Right atrium auricular region (tissue), 2 donors: ENCODE measurements around the gene KIF5A. TPM values are rescaled to one million over a fixed set of nuclear protein-coding genes. Genes with fewer than 3 reads are reported as not detected.
"Not testable (repeated sequence)": the region's sequence is repeated elsewhere in the genome, so short reads cannot be mapped to it uniquely, and the experiment has no call there.

Experiments
- DNase-seq: peaks from one replicate; pipeline ENCODE4 v3.0.0-alpha.2; 2019; ENCODE audit warnings: low spot score
- H3K27ac ChIP-seq, 2 donors: fragments of 200-600 bp; sonication (generic); 1 replicate in 1 of 2; 2 replicates in 1 of 2; pipeline ENCODE4 v1.5.1; 2016 to 2019
- H3K27me3 ChIP-seq, 2 donors: fragments of 200-600 bp; sonication (generic); one replicate each; pipeline versions ENCODE4 v1.5.1 to v1.6.0; 2017 to 2019
- H3K36me3 ChIP-seq: fragments of 200-600 bp; sonication (generic); one replicate; pipeline ENCODE4 v1.5.1; 2016
- H3K4me1 ChIP-seq, 2 donors: fragments of 200-600 bp; sonication (generic); one replicate each; pipeline versions ENCODE4 v1.5.1 to v1.6.0; 2017 to 2019
- H3K4me3 ChIP-seq, 2 donors: fragments of 200-600 bp; sonication (generic); 1 replicate in 1 of 2; 2 replicates in 1 of 2; pipeline ENCODE4 v1.5.1; 2017 to 2019; ENCODE audit warnings: mild to moderate bottlenecking in 1 of 2, moderate library complexity in 1 of 2
- H3K9me3 ChIP-seq, 2 donors: fragments of 200-600 bp; sonication (generic); one replicate each; pipeline ENCODE4 v1.5.1; 2019
- CTCF ChIP-seq, 2 donors: fragments of 200-600 bp; sonication (generic); IDR thresholded peaks; one replicate each; pipeline ENCODE4 v1.5.1; 2019; ENCODE audit warnings: antibody characterized with exemption in 2 of 2
- total RNA-seq, 2 donors: library from RNA; depleted of rRNA; stranded (reverse); fragments of >200 nt; gene quantifications; one replicate each; pipeline ENCODE4 v1.1.0, GENCODE V29; 2016

Gene KIF5A
- total RNA-seq, 2 donors from 2014 or later = 0.11 to 0.12 TPM

DNA sequence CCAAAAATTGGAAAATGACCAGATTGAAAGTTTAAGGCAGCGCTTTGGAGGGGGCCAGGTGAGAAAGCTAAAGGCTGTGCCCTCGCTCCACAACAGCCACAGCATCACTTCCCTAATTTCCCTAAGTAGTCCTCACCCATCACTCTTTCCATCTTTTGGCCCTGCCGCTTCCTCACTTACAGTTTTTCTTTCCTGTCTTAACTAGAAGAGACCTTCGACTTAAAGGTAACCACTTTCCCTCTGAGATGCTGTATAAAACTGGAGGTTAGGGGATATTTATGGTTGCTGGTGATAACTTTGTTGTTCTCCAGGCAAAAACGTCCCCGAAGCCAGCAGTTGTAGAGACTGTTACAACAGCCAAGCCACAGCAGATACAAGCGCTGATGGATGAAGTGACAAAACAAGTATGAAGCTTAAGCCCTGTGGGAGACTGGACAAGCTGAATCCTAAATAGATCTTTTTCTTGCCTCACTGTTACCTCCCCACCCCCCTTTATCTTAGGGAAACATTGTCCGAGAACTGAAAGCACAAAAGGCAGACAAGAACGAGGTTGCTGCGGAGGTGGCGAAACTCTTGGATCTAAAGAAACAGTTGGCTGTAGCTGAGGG, 33.8 kb upstream of the KIF5A start:
- no peaks in the 10 kb centered on the region for H3K27me3 ChIP-seq
- no peak for DNase-seq
- TF ChIP-seq CTCF (IDR thresholded peaks at IDR 0.05) = no peak
- peaks cover 63% of the 10 kb centered on the region for H3K36me3 ChIP-seq
- peaks cover 0 to 33% of the 10 kb centered on the region in 2 donors for H3K4me1 ChIP-seq
- H3K27ac ChIP-seq = peak overlapping the region in 1 of 2 donors; percentile 100
- H3K4me3 ChIP-seq = no peak overlapping the region
- no peaks in the 10 kb centered on the region for H3K9me3 ChIP-seq

DNA sequence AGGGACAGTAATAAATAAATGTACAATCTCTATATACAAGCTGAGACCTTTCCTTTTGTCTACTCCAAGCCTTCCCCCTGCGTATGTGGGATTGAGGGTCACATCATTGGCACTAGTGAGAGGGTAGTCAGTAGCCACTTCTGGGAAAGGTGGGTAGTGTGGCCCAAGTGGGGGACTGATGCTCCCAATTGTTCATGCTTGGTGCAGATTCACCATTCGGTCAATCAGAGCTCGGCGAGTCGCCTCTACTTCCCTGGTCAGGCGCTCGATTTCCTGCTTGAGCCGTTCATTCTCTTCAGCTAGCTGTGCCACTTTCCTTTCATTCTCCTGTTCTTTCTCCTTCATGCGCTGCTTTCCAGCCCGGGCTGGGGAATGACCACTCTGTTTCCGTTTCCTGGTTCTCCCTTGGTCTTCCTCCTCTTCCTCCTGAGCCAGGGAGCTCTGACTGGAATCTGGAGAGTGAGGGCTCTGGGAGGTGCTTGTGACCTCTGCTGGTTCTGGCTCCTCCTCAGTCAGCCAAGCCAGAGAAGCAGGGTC, 33.2 kb upstream of the KIF5A start:
- Histone ChIP-seq H3K4me3 (no peak overlapping the region), H3K27ac (peak overlapping the region; percentile 97 to 100), H3K36me3 (peaks cover 56% of the 10 kb centered on the region), H3K4me1 (peaks cover 0 to 40% of the 10 kb centered on the region in 2 donors), H3K27me3 (no peaks in the 10 kb centered on the region), H3K9me3 (no peaks in the 10 kb centered on the region)
- no peak for DNase-seq
- no peak for TF ChIP-seq CTCF (IDR thresholded peaks at IDR 0.05)

DNA sequence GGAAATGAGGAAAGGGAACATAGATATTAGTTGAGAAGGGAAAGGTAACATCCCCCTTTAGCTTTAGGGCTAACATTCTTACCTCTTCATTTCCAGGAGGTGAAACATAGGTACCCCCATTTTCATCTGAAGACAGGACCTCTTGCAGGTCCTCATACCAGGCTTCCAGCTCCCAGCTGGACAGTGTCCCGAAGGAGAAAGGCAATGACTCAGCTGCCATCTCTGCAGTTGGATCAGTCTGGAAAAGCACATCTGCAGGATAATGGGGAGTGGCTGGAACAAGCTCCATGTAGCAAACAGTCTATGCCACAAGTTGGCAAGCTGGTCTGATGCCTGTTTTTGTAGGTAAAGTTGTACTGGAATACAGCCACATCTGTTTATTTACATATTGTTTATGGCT, 32.7 kb upstream of the KIF5A start:
- peaks cover 0 to 45% of the 10 kb centered on the region in 2 donors for H3K4me1 ChIP-seq
- H3K27me3 ChIP-seq = no peaks in the 10 kb centered on the region
- no peaks in the 10 kb centered on the region for H3K9me3 ChIP-seq
- H3K27ac ChIP-seq = peak overlapping the region; percentile 97 to 100
- H3K4me3 ChIP-seq = no peak overlapping the region
- H3K36me3 ChIP-seq = peaks cover 52% of the 10 kb centered on the region
- no peak for TF ChIP-seq CTCF (IDR thresholded peaks at IDR 0.05)
- no peak for DNase-seq

DNA sequence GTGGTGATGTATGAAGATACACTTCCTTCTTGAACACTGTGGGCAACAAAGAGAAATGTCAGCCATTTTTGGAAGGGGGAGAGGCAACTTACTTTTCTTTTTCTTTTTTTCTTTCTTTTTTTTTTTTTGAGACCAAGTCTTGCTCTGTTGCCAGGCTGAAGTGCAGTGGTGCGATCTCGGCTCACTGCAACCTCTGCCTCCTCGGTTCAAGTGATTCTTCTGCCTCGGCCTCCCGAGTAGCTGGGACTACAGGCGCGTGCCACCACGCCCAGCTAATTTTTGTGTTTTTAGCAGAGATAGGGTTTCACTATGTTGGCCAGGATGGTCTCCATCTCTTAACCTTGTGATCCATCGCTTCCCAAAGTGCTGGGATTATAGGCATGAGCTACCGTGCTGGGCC, 32.1 kb upstream of the KIF5A start:
- not testable (repeated sequence) for H3K9me3 ChIP-seq, DNase-seq, H3K27me3 ChIP-seq
- H3K4me1 ChIP-seq = peaks cover 0 to 46% of the 10 kb centered on the region in 2 donors
- H3K4me3 ChIP-seq = peak overlapping the region; percentile 93 to 98
- H3K27ac ChIP-seq = peak overlapping the region; percentile 97 to 100
- peaks cover 47% of the 10 kb centered on the region for H3K36me3 ChIP-seq

DNA sequence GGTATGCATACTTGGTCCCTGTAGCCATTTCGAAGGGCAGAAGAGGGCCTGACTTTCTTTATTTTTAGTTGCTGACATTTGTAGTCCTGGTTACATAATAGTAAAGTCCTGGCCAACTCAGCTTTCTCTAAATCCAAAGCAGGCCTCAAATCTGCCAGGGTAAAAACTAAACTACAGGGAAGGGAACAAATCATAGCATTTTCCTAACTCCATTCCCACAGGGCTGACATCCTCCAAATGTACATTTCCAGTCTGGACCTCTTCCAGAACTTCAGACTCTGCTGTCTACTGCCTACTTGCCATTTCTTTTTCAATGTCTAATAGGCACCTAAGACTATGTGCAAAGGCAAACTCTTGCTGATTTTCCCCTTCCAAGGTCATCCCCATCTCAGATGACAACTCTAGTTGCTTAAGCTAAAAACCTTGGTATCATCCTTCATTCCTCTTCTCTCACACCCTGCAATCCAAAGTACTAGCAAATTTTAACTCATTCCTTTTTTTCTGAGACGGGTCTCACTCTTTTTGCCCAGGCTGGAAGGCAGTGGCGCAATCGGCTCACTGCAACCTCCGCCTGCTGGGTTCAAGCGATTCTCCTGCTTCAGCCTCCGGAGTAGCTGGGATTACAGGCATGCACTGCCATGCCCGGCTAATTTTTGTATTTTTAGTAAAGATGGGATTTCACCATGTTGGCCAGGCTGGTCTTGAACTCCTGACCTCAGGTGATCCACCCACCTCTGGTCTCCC, 31.5 kb upstream of the KIF5A start:
- H3K4me3 ChIP-seq = peak overlapping the region; percentile 93 to 98
- no peaks in the 10 kb centered on the region for H3K27me3 ChIP-seq
- peaks cover 0 to 48% of the 10 kb centered on the region in 2 donors for H3K4me1 ChIP-seq
- peaks cover 41% of the 10 kb centered on the region for H3K36me3 ChIP-seq
- DNase-seq = no peak
- TF ChIP-seq CTCF (IDR thresholded peaks at IDR 0.05) = no peak
- no peaks in the 10 kb centered on the region for H3K9me3 ChIP-seq
- H3K27ac ChIP-seq = peak overlapping the region; percentile 97 to 100
